ENCODE results near the gene GOLGA6B. TPM values are rescaled to one million over a fixed set of nuclear protein-coding genes. Genes with fewer than 3 reads are reported as not detected.
"Not testable (repeated sequence)": the region's sequence is repeated elsewhere in the genome, so short reads cannot be mapped to it uniquely, and the experiment has no call there.

GOLGA6B gene
- polyA plus RNA-seq, 1 of the 3 experiments (the other 2 are of a cell fraction) = not detected

DNA sequence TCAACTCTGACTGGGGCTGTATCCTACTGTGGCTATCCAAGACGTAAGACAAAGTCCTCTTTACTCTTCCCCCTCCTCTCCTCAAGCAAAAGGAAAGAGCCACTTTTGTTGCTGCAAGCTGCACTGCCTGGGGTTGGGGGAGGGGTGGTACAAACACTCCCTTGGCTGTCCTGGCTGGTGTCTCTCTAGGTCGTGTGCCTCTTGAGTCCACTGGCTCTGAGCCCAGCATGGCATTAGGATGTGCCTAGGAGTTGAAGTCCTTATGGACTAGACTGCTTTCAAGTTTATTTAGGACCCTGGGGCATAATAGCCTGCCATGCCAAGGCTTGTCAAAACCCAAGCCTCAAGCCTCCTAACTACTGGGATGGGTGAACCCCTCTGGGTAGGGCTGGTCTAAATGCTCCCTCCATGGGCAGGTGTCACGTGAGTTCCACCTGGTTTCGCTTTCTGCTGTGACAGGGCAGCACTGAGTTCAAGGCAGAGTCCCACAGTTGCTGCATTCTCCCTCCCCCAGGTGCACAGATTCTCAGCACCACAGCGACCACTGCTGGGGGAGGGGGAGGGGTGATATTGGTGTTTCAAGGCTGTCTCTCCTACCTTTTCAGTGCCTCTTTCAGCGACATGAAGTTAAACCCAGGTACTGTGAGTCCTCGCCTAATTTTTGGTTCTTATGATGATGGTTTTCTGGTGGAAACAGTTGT lies 38.8 kb upstream of the GOLGA6B start:
- POLR2A ChIA-PET; H3K9ac ChIP-seq; H3K27ac ChIP-seq (ENCODE audit: low read depth in 2 of 2, low read length in 1 of 2); H2AFZ ChIP-seq (ENCODE audit: low read depth); H3K9me2 ChIP-seq; H3K4me1 ChIP-seq (ENCODE audit: control insufficient read depth in 1 of 2, insufficient read depth in 2 of 2, low read depth in 1 of 2, low read length in 1 of 2); DNase-seq; H4K20me1 ChIP-seq (ENCODE audit: insufficient read depth); H3K4me2 ChIP-seq; H3K79me2 ChIP-seq (ENCODE audit: insufficient read depth); H3K27me3 ChIP-seq (ENCODE audit: insufficient read depth); H3K4me3 ChIP-seq (ENCODE audit: low read depth in 2 of 2, low read length in 1 of 2); H3K36me3 ChIP-seq (replicated peaks in 1 of 2; ENCODE audit: control insufficient read depth in 1 of 2, insufficient read depth in 2 of 2, low read length in 1 of 2); H3F3A ChIP-seq (replicated peaks; ENCODE audit: insufficient read depth); H3K9me3 ChIP-seq; CTCF ChIA-PET: not testable (repeated sequence)
- WGBS (ENCODE audit: low lambda C conversion rate) = 66% methylated on average over 4 of the region's 7 CpGs

GRCh38 chr15:72616491-72617210 lies 37.8 kb upstream of the GOLGA6B start:
- Histone ChIP-seq H3K9me2 (no peaks in the 10 kb centered on the region), H3F3A (replicated peaks; ENCODE audit: insufficient read depth) (no peaks in the 10 kb centered on the region), H3K4me3 (ENCODE audit: low read depth in 2 of 2, low read length in 1 of 2) (no peak overlapping the region), H3K9me3 (no peaks in the 10 kb centered on the region), H3K4me2 (no peak overlapping the region), H2AFZ (ENCODE audit: low read depth) (no peak overlapping the region), H3K27ac (ENCODE audit: low read depth in 2 of 2, low read length in 1 of 2) (no peak overlapping the region), H4K20me1 (ENCODE audit: insufficient read depth) (no peaks in the 10 kb centered on the region), H3K27me3 (ENCODE audit: insufficient read depth) (no peaks in the 10 kb centered on the region), H3K4me1 (ENCODE audit: control insufficient read depth in 1 of 2, insufficient read depth in 2 of 2, low read depth in 1 of 2, low read length in 1 of 2) (no peaks in the 10 kb centered on the region), H3K79me2 (ENCODE audit: insufficient read depth) (no peaks in the 10 kb centered on the region), H3K9ac (no peak overlapping the region), H3K36me3 (replicated peaks in 1 of 2; ENCODE audit: control insufficient read depth in 1 of 2, insufficient read depth in 2 of 2, low read length in 1 of 2) (no peaks in the 10 kb centered on the region)
- no peak for DNase-seq
- 73% methylated on average over 10 of the region's 10 CpGs for WGBS (ENCODE audit: low lambda C conversion rate)
- ChIA-PET CTCF (interaction anchor here (1.0 kb wide), 1 partner anchor 16 kb away, joined by 4 read pairs; no protein-coding TSS in a partner anchor), POLR2A (no interaction called here)
- TF ChIP-seq JUND (IDR thresholded peaks at IDR 0.05) (no peak), GABPA (IDR thresholded peaks at IDR 0.05; ENCODE audit: low read depth) (no peak), TAF1 (IDR thresholded peaks at IDR 0.05; ENCODE audit: borderline replicate concordance, low read depth, low read length) (no peak), FOXJ3 (CRISPR knock-in tag; IDR thresholded peaks at IDR 0.05) (no peak), CHD2 (IDR thresholded peaks at IDR 0.05; ENCODE audit: low read length, partially characterized antibody) (no peak), SIN3A (IDR thresholded peaks at IDR 0.05; ENCODE audit: borderline replicate concordance, low read depth, low read length) (no peak), IRF3 (IDR thresholded peaks at IDR 0.05; ENCODE audit: low read depth, low read length) (no peak), EP300 (IDR thresholded peaks at IDR 0.05; ENCODE audit: borderline replicate concordance in 1 of 2, low read depth in 1 of 2, low read length in 1 of 2) (no peak), RCOR1 (IDR thresholded peaks at IDR 0.05; ENCODE audit: low read length) (no peak), NRF1 (IDR thresholded peaks at IDR 0.05; ENCODE audit: low read depth, low read length) (no peak), ELF1 (IDR thresholded peaks at IDR 0.05) (no peak), RAD21 (IDR thresholded peaks at IDR 0.05; ENCODE audit: low read length) (no peak)
- TF ChIP-seq, protein P1, sequence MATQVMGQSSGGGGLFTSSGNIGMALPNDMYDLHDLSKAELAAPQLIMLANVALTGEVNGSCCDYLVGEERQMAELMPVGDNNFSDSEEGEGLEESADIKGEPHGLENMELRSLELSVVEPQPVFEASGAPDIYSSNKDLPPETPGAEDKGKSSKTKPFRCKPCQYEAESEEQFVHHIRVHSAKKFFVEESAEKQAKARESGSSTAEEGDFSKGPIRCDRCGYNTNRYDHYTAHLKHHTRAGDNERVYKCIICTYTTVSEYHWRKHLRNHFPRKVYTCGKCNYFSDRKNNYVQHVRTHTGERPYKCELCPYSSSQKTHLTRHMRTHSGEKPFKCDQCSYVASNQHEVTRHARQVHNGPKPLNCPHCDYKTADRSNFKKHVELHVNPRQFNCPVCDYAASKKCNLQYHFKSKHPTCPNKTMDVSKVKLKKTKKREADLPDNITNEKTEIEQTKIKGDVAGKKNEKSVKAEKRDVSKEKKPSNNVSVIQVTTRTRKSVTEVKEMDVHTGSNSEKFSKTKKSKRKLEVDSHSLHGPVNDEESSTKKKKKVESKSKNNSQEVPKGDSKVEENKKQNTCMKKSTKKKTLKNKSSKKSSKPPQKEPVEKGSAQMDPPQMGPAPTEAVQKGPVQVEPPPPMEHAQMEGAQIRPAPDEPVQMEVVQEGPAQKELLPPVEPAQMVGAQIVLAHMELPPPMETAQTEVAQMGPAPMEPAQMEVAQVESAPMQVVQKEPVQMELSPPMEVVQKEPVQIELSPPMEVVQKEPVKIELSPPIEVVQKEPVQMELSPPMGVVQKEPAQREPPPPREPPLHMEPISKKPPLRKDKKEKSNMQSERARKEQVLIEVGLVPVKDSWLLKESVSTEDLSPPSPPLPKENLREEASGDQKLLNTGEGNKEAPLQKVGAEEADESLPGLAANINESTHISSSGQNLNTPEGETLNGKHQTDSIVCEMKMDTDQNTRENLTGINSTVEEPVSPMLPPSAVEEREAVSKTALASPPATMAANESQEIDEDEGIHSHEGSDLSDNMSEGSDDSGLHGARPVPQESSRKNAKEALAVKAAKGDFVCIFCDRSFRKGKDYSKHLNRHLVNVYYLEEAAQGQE (IDR thresholded peaks at IDR 0.05; ENCODE audit: low read depth, low read length) = no peak
- TF ChIP-seq, protein P2, sequence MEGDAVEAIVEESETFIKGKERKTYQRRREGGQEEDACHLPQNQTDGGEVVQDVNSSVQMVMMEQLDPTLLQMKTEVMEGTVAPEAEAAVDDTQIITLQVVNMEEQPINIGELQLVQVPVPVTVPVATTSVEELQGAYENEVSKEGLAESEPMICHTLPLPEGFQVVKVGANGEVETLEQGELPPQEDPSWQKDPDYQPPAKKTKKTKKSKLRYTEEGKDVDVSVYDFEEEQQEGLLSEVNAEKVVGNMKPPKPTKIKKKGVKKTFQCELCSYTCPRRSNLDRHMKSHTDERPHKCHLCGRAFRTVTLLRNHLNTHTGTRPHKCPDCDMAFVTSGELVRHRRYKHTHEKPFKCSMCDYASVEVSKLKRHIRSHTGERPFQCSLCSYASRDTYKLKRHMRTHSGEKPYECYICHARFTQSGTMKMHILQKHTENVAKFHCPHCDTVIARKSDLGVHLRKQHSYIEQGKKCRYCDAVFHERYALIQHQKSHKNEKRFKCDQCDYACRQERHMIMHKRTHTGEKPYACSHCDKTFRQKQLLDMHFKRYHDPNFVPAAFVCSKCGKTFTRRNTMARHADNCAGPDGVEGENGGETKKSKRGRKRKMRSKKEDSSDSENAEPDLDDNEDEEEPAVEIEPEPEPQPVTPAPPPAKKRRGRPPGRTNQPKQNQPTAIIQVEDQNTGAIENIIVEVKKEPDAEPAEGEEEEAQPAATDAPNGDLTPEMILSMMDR (IDR thresholded peaks at IDR 0.05) = no peak
- TF ChIP-seq, protein P3, sequence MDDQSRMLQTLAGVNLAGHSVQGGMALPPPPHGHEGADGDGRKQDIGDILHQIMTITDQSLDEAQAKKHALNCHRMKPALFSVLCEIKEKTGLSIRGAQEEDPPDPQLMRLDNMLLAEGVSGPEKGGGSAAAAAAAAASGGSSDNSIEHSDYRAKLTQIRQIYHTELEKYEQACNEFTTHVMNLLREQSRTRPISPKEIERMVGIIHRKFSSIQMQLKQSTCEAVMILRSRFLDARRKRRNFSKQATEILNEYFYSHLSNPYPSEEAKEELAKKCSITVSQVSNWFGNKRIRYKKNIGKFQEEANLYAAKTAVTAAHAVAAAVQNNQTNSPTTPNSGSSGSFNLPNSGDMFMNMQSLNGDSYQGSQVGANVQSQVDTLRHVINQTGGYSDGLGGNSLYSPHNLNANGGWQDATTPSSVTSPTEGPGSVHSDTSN (IDR thresholded peaks at IDR 0.05) = no peak

All from SK-N-SH (cell line).